Measurements from ENCODE around the gene PADI3. TPM values are rescaled to one million over a fixed set of nuclear protein-coding genes. Genes with fewer than 3 reads are reported as not detected.

PADI3 gene
- total RNA-seq, 1 experiment from 2014 or later: 0.21 TPM

DNA sequence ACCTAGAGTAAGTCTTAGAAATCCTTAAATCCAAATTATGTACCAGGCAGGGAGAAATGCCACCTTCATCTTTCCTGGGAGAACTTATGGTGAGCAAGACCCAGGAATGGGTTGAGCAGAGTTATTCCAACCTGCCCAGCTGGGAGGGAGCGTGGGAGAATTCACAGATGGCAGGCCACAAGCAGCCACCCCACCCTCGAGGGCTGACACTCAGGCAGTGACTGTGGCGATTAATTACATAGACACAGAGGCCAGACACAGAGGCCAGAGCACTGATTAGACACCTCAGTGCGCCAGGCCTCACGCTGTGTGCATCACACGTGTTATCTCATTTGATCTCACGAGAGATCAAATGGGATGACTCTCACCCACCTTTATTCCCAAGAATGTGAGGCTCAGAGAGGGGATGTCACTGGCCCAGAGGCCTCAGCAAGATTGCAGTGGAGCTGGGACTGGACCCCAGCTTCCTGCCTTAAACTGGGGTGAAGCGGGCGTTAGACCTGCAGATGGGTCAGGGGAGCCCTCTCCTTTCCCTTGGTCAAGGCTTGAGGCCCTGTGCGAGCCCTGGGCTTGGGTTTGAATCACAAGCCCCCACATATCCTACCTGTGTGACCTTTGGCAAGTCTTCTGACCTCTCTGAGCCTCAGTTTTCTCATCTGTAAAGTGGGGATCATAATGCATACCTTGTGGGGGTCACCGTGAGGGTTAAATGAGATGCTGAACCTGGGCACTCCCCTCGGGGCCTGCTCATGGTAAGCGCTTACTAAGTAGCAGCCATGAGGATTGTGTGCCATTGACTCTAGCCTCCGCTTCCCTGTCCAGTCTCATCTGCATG lies 30.3 kb downstream of the PADI3 start:
- in situ Hi-C loops (cut with HindIII; ENCODE audit: low pct_unique_long_range_greater_than_20kb, low sequenced_read_pairs): no loop called here

DNA sequence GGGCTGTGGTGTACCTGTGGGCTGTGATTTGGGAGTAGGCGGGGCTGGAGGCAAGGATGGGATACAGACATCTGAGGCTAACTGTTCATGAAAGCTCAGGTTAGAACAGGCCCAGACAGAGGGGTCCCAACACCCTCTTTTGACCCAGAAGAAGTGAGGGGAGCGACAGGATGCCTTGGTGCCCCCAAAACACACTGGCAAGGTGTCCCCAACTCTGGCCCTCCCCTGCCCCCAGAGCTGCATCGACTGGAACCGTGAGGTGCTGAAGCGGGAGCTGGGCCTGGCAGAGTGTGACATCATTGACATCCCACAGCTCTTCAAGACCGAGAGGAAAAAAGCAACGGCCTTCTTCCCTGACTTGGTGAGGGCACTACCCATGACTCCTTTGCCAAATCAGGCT lies 31.5 kb downstream of the PADI3 start:
- in situ Hi-C loops (cut with HindIII; ENCODE audit: low pct_unique_long_range_greater_than_20kb, low sequenced_read_pairs): no loop called here
- DNase-seq (ENCODE audit: low read depth, low spot score): no peak

More for the DNA sequence above, 30.3 kb downstream of the PADI3 start:
- DNase-seq (ENCODE audit: low read depth, low spot score): no peak

DNA sequence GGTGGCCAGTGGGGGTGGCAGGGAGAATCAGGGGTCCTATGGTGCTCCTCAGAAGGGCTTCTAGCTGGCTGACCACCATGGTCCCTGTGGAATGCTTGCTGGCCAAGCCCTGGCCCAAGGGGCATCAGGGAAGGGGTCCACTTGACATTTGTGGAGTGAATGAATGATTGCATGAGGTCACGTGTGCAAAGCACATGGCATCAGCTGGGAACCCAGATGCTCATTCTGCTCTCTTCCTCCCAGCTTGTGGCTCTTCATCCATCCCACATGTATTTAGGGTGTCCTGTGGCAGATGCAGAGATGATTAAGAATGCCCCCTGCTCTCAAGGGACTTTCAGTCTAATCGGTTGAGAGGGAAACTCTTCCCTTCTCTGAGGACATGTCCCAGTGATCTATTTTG lies 32.0 kb downstream of the PADI3 start:
- DNase-seq (ENCODE audit: low read depth, low spot score): no peak
- in situ Hi-C loops (cut with HindIII; ENCODE audit: low pct_unique_long_range_greater_than_20kb, low sequenced_read_pairs): no loop called here

DNA sequence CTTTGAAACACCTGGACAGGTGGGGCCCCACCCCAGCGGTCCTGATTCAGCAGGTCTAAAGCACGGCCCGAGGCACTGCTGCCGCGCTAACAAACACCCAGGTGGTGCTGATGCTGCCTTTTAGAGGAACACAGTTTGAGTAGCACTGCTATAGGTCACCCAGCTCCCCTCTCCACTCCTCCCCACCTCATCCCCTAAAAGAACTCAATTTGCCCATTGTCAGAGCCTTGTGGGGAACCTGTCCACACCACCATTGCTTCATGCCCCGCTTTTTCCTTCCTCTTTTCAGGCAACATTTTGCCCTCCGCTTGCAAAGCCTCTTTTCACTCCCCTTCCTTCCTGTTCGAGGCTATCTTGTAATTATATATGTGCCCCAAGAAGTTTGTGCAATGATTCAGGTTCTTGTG lies 32.9 kb downstream of the PADI3 start:
- in situ Hi-C loops (cut with HindIII; ENCODE audit: low pct_unique_long_range_greater_than_20kb, low sequenced_read_pairs): no loop called here
- no peak for DNase-seq (ENCODE audit: low read depth, low spot score)

DNA sequence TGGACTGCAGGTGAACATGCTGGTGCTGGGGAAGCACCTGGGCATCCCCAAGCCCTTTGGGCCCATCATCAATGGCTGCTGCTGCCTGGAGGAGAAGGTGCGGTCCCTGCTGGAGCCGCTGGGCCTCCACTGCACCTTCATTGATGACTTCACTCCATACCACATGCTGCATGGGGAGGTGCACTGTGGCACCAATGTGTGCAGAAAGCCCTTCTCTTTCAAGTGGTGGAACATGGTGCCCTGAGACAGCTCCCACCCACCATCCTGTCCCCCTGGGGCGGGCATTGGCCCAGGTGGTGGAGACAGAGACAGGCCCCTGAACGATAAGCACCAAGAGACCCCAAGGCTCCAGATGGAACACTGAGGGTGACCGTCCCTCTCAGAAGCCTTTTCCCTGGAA lies 33.9 kb downstream of the PADI3 start:
- DNase-seq (ENCODE audit: low read depth, low spot score): no peak
- in situ Hi-C loops (cut with HindIII; ENCODE audit: low pct_unique_long_range_greater_than_20kb, low sequenced_read_pairs): no loop called here

DNA sequence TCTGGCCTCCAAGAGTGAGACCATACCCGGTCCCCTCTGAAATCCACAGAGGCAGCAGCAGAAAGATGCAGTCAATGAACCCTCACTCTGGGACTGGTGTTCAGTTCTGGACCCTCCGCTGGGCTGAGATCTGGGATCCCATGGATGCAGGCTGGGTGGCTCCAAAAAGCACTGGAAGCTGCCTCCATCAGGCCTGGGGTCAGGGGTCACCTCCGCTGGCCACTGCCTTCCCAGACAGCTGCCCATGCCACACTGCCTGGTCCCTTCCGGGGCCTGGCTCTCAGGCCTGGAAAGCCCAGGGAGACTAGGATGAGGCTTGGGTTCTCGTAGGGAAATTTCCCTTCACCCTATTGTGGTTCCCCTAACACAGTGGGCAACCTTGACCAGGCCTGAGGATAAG lies 37.7 kb downstream of the PADI3 start:
- in situ Hi-C loops (cut with HindIII; ENCODE audit: low pct_unique_long_range_greater_than_20kb, low sequenced_read_pairs): no loop called here
- DNase-seq (ENCODE audit: low read depth, low spot score): no peak

DNA sequence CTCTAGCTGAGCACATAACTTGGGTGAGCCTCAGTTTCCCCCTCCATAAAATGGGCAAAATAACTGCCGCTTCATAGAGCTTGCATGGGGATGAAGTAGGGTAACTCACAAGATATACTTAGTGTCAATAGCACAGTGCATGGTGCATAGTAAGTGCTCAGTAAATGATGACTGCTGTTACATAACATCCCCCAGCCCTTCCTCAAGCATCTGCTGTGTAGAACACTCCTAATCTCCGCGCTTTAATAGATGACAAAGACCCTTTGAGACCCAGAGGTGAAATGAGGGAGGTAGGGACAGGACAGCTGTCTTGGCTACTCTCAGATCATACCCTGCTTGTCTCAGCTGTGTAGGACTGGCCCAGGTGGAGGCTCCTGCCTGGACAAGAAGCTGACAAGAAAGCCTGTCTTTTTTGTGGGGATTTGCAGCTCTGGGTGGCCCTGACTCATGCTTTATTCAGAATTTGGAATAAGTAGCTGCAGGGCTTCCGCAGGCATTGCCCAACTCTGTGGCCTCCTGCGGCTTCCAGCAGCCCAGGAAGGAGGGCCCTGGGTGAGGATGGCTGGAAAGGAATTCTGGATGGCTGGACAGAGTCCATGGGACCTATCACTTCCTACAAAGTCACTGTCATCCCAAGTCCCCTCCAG lies 38.4 kb downstream of the PADI3 start:
- peak; percentile 58 for DNase-seq (ENCODE audit: low read depth, low spot score)
- in situ Hi-C loops (cut with HindIII; ENCODE audit: low pct_unique_long_range_greater_than_20kb, low sequenced_read_pairs): no loop called here

DNA sequence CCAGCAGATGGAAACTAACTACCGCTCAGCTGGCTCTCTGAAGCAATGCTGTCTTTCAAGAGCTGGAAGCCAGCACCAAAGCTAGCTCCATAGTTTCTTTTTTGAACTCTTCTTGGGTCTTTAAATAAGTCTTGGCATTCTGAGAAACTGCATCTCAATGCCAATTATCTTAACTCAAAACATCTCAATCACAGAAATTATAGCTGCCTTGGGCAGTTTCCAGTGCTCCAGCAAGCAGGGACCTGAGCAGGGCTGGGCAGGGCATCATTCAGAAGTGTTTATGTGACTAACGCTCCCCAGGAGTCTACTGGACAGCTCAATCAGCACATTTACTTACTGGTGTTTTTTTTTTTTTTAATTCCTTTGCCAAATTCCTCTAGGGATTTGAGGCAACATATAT lies 40.8 kb downstream of the PADI3 start:
- DNase-seq (ENCODE audit: low read depth, low spot score): no peak
- in situ Hi-C loops (cut with HindIII; ENCODE audit: low pct_unique_long_range_greater_than_20kb, low sequenced_read_pairs): no loop called here

DNA sequence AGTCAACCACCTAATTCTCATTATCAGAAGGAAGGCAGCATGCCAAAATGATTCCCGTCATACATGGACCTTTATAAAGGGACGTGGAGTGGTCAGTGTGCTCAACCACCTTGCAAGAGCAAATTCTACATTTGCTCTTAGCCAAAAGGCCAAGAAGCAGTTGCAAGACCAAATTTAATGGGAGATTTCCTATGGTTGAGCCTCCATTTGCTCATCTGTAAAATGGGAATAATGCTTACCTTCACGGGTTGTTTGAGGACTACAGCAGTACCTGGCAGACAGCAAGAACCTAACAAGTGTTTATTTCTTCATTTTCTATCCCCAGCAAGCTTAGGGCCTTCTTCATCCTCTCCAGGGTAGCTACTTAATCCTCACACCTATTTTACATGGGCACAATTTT lies 41.7 kb downstream of the PADI3 start:
- no peak for DNase-seq (ENCODE audit: low read depth, low spot score)
- in situ Hi-C loops (cut with HindIII; ENCODE audit: low pct_unique_long_range_greater_than_20kb, low sequenced_read_pairs): no loop called here

DNA sequence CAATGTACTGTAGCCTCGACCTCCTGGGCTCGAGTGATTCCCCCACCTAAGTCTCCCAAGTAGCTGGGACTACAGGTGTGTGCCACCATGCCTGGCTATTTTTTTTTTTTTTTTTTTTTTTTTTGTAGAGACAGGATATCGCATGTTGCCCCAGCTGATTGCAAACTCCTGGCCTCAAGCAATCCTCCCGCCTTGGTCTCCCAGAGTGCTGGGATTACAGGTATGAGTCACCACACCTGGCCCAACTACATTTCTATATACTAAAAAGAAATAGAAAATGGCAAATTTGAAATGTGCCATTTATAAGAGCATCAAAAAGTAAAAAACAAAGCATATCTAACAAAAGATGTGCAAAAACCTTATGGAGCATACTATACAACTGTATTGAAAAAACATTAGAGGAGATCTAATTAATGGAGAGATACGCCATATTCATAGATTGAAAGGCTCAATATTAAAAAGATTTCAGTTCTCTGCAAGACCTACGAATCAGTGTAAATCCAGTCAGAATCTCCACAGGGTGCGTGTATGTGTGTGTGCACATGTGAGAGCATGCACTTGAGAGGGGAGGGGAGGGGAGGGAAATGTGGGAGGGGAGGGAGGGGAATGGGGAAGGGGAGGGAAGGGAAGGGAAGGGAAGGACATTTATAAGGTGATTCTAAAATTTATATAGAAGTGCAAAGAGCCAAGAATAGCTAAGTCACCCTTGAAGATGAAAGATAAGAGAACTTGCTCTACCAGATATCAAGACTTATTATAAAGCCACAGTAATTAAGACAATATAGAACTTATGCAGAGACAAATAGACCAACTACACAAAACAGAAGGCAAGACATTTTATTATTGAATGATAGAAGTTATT lies 43.6 kb downstream of the PADI3 start:
- DNase-seq (ENCODE audit: low read depth, low spot score): no peak
- in situ Hi-C loops (cut with HindIII; ENCODE audit: low pct_unique_long_range_greater_than_20kb, low sequenced_read_pairs): no loop called here

DNA sequence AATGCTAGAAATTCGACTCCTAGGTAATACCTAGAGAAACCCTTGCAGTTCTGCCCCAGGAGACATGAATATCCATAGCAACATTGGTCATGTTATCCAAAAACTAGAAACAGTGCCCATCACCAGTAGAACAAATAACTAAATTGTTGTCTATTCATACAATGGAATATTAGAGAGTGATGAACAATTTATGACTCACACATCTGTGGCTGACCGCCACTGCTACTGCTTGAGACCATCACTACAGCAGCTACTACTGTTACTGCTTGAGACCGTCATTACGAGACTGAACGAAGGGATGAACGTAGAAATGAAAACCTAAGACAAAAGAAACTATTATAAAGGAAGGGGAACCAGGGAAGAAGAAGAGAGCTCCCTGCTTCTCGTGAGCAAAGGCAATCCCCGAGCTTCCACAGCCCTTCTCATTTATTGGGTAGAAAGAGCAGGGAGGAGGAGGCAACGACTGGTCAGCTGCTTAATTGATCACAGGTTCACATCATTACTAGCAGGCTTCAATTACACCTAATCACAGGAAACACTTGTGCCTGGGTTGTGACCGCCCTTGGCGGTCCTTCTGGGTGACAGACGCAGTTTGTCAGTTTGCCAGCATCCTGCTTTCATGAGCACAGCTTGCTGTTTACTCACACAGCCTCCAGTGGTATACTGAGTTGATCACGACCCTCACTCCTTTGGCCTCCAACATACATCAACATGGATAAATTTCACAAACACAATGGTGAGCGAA lies 45.0 kb downstream of the PADI3 start:
- in situ Hi-C loops (cut with HindIII; ENCODE audit: low pct_unique_long_range_greater_than_20kb, low sequenced_read_pairs): no loop called here
- peak; percentile 71 for DNase-seq (ENCODE audit: low read depth, low spot score)

DNA sequence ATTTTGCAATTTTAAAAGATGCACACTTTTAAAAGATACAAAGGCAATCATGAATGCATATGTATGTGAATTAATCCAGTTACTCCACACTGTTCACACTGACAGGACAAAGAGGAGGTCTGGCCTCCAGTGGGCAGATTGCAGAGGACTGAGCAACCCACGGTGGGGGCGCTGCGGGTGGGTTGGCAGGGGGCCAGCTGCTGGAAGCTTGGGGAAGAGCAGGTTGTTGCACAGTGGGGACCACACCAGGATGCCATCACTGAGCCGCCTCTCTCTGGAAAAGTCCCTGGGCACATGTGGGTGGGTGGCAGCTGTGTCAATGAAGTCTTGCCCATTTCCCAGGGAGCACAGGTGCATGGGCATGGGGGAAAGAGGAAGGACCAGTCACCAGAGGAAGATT lies 46.4 kb downstream of the PADI3 start:
- in situ Hi-C loops (cut with HindIII; ENCODE audit: low pct_unique_long_range_greater_than_20kb, low sequenced_read_pairs): no loop called here
- no peak for DNase-seq (ENCODE audit: low read depth, low spot score)

DNA sequence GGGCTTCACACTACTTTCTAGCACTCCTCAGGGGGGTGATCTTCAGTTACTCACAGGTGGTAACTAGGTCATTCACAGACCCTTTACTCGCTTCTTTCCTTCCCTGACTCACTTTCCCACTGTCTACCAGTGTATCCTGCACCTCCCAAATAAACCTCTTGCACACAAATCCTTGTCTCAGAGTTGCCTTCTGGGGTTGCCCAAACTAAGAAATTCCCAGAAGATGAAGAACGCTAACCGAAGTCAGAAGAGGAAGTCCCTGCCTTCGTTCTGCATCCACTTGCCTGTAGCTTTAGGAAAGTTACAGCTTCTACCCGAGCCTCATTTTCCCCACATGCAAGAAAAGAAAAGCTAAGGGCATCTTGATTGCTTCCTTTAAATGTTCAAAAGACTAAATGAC lies 47.2 kb downstream of the PADI3 start:
- in situ Hi-C loops (cut with HindIII; ENCODE audit: low pct_unique_long_range_greater_than_20kb, low sequenced_read_pairs): no loop called here

DNA sequence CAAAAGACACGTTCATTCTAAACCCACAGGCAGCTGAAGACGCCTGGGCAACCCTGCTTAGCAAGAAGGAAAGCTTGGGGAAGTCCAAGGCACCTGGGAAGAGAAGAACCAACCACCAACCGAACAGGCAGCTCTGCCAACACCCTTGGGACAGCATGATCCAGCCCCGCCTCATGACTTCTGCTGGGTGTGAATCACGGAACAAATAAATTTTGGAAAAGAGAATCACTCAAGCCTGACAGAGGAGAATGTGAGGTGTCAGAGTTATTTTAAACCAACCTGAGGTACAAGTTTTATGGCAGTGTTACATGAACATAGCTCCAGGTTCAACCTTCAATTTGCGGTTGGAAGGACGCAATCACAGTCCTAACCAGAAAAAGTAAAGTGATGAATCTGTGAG lies 49.1 kb downstream of the PADI3 start:
- in situ Hi-C loops (cut with HindIII; ENCODE audit: low pct_unique_long_range_greater_than_20kb, low sequenced_read_pairs): no loop called here

More for the DNA sequence above, 47.2 kb downstream of the PADI3 start:
- DNase-seq (ENCODE audit: low read depth, low spot score): no peak

DNA sequence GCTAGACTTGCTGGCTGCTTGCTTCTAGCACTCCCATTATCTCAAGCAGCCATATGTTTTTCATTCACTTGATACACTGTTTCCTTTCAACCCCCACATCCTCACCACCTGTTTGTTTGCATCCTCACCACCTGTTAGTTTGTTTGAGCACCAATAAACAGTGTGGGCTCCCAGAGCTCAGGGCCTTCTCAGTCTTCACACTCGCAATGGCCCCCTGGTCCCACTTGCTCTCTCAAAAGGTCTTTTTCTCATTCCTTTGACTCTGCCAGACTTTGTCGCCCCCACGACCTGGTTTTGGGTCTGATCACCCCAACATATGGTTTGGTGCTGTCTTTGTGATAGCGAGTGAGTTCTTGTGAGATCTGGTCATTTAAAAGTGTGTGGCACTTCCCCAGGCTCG lies 52.9 kb downstream of the PADI3 start:
- in situ Hi-C loops (cut with HindIII; ENCODE audit: low pct_unique_long_range_greater_than_20kb, low sequenced_read_pairs): no loop called here
- DNase-seq (ENCODE audit: low read depth, low spot score): no peak

More for the DNA sequence above, 49.1 kb downstream of the PADI3 start:
- no peak for DNase-seq (ENCODE audit: low read depth, low spot score)

DNA sequence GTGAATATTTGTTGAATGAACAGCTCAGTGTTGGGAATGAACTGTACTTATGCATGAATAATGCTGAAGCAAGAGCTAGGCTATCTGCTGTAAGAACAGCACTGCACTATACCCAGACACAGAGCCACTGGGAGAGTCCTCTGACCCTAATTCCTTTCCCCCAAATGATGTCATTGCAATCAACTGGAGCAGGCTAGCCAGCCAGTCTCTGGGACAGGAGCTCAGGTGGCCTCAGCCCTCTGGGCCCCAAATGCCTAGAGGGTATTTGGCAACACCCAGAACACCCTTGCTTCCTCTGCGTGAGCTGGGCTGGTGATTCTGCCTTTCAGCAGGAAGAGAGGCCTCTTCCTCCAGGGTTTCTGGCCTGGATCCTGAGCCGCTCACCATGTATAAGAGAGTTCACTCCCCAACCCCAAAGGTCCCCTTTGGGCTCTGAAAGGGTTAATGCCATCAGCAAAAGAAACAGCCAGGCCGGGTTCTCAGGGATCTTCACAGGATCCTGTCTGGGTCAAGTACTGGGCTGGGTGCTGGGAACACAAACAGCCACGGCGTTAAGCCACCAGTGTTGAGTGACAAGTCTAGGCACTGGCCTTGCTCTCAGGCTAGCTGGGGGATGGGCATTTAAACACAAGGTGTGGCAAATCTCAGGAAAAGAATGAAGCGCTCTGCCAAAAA lies 55.4 kb downstream of the PADI3 start:
- in situ Hi-C loops (cut with HindIII; ENCODE audit: low pct_unique_long_range_greater_than_20kb, low sequenced_read_pairs): no loop called here
- DNase-seq (ENCODE audit: low read depth, low spot score): no peak

DNA sequence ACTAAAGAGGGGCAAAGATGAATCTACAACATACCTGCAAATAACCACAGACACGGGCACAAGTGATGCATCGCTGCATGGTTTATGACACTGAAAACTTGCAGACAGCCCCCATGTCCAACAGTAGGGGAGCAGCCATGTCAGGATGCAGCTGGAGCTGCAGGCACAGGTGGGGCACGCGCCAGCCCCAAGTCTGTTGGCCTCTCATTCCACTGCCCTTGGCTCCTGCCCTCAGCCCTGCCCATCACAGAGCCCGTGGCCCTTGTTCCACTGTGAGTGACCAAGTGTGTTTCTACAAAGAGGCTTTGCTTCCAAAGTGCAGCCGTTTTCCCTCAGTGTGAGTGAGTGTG lies 55.9 kb downstream of the PADI3 start:
- DNase-seq (ENCODE audit: low read depth, low spot score): no peak
- in situ Hi-C loops (cut with HindIII; ENCODE audit: low pct_unique_long_range_greater_than_20kb, low sequenced_read_pairs): no loop called here
